Measurements from ENCODE around the gene FAM168A.

GRCh38 chr11:73629907-73630306 lies 32.0 kb upstream of the FAM168A start:
- TF ChIP-seq CTCF (IDR thresholded peaks at IDR 0.05; ENCODE audit: poor library complexity) (no peak), EZH2 (IDR thresholded peaks at IDR 0.05; ENCODE audit: borderline replicate concordance) (no peak), EZH2phosphoT487 (IDR thresholded peaks at IDR 0.05; ENCODE audit: low read depth, severe bottlenecking, unreplicated experiment) (no peak)
